Measurements from ENCODE around the gene AVEN.

- TF ChIP-seq SIN3A (IDR thresholded peaks at IDR 0.05; ENCODE audit: borderline replicate concordance, insufficient read depth, low read length) = no peak
- no peak for TF ChIP-seq POLR2AphosphoS5 (IDR thresholded peaks at IDR 0.05; ENCODE audit: low read depth, low read length)
Observed at GRCh38 chr15:34031987-34032760, 6.8 kb downstream of the AVEN start.

All from PFSK-1 (cell line).